Upper lobe of left lung (tissue), 6 donors: Measurements from ENCODE around the gene HDHD3. TPM values are rescaled to one million over a fixed set of nuclear protein-coding genes. Genes with fewer than 3 reads are reported as not detected.

Source experiments
- ATAC-seq, 2 donors: fragments of 200-7000 bp; cut with Tn5 transposase; one replicate each; pipeline ENCODE4 v1.9.1; 2022; ENCODE audit warnings: mild to moderate bottlenecking in 2 of 2, moderate library complexity in 2 of 2; ENCODE audit not compliant: low FRiP score in 2 of 2
- DNase-seq, 2 donors: peaks; one replicate each; pipeline ENCODE4 v3.0.0-alpha.2; 2019 to 2020
- H3K27ac ChIP-seq, 4 donors: fragments of 200-600 bp; sonication (generic); one replicate each; pipeline ENCODE4 v1.5.1; 2016 to 2019
- H3K27me3 ChIP-seq, 4 donors: fragments of 200-600 bp; sonication (generic); one replicate each; pipeline ENCODE4 v1.5.1; 2017 to 2019
- H3K36me3 ChIP-seq, 4 donors: fragments of 200-600 bp; sonication (generic); one replicate each; pipeline ENCODE4 v1.5.1; 2016 to 2019
- H3K4me1 ChIP-seq, 4 donors: fragments of 200-600 bp; sonication (generic); one replicate each; pipeline ENCODE4 v1.5.1; 2018 to 2019
- H3K4me3 ChIP-seq, 4 donors: fragments of 200-600 bp; sonication (generic); one replicate each; pipeline ENCODE4 v1.5.1; 2017 to 2019; ENCODE audit warnings: mild to moderate bottlenecking in 2 of 4, moderate library complexity in 1 of 4
- H3K9me3 ChIP-seq, 4 donors: fragments of 200-600 bp; sonication (generic); one replicate each; pipeline ENCODE4 v1.5.1; 2018 to 2019
- EP300 ChIP-seq, 4 donors: sonication (generic); formaldehyde crosslinking; IDR thresholded peaks; one replicate each; pipeline ENCODE4 v1.5.1; 2017; ENCODE audit warnings: antibody characterized with exemption in 4 of 4, control low read depth in 2 of 4
- POLR2A ChIP-seq, 4 donors: fragments of 450-650 bp; IDR thresholded peaks; one replicate each; pipeline ENCODE4 v1.5.1; 2016 to 2017; ENCODE audit warnings: antibody characterized with exemption in 4 of 4, mild to moderate bottlenecking in 2 of 4
- POLR2AphosphoS5 ChIP-seq, 2 donors: sonication (generic); formaldehyde crosslinking; IDR thresholded peaks; one replicate each; pipeline ENCODE4 v1.5.1; 2017; ENCODE audit warnings: antibody characterized with exemption in 2 of 2
- WGBS, 2 donors: methylation state at CpG; one replicate each; pipeline ENCODE4 v1.1.5; 2017 to 2018; 5-methylcytosine and 5-hydroxymethylcytosine counted together
- total RNA-seq, 6 donors: library from RNA; depleted of rRNA in 4 of 6; stranded (reverse); fragments of >200 nt in 4 of 6; gene quantifications; one replicate each; pipeline versions ENCODE4 v1.1.0 to v1.2.1, GENCODE V29; 2016 to 2021
- TF ChIP-seq, protein P1 (sequence below), 6 experiments: fragments of 450-650 bp in 4 of 6; fragments of 200-600 bp in 2 of 6; sonication (generic) in 2 of 6; IDR thresholded peaks; one replicate each; pipeline ENCODE4 v1.5.1; 2016 to 2019; ENCODE audit warnings: antibody characterized with exemption in 6 of 6
- donor health status: DM: no; HTN: no; CAD: no; lungs with moderate emphysema.
- donor health status: DM: no; HTN: yes; CAD: no; lungs with severe emphysema.

HDHD3 gene
- total RNA-seq, 6 donors from 2014 or later: 12.0 to 25.8 (median 19.6) TPM

DNA sequence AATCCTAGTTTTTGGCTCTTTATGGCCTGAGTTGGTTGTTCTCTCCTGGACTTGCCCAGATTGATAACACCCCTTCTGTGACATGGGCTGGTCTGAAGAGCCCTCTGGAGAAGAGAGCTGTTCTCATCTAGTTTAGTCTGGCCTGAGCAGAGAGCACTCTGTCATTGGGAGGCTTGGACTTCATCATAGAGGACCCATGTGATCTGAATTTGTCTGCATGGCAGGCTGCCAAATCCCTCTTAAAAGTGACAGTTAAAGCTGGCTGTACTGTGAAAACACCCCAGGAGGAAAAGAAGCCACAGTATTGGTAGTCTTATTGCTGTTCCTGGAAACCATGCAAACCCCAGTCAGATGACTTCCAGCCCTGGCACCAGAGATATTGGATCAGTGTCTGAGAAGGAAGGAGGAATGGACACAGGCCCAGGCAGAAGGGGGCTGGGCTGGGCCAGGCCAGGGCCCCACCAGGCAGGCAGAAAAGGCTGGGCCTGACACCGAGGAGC, 33.0 kb downstream of the HDHD3 start:
- ATAC-seq (peak; percentile 4 to 91), DNase-seq (peak; percentile 53 to 84)
- Histone ChIP-seq H3K4me3 (no peak overlapping the region), H3K27me3 (no peaks in the 10 kb centered on the region), H3K9me3 (no peaks in the 10 kb centered on the region), H3K36me3 (no peaks in the 10 kb centered on the region), H3K4me1 (peaks cover 8 to 21% (median 16%) of the 10 kb centered on the region in 4 donors), H3K27ac (peak overlapping the region; percentile 69 to 83 (median 72))
- 50 to 64% methylated on average over 1 of the region's 1 CpG for WGBS, 2 donors
- no peak for TF ChIP-seq POLR2A (IDR thresholded peaks at IDR 0.05)
- TF ChIP-seq, protein P1, sequence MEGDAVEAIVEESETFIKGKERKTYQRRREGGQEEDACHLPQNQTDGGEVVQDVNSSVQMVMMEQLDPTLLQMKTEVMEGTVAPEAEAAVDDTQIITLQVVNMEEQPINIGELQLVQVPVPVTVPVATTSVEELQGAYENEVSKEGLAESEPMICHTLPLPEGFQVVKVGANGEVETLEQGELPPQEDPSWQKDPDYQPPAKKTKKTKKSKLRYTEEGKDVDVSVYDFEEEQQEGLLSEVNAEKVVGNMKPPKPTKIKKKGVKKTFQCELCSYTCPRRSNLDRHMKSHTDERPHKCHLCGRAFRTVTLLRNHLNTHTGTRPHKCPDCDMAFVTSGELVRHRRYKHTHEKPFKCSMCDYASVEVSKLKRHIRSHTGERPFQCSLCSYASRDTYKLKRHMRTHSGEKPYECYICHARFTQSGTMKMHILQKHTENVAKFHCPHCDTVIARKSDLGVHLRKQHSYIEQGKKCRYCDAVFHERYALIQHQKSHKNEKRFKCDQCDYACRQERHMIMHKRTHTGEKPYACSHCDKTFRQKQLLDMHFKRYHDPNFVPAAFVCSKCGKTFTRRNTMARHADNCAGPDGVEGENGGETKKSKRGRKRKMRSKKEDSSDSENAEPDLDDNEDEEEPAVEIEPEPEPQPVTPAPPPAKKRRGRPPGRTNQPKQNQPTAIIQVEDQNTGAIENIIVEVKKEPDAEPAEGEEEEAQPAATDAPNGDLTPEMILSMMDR (IDR thresholded peaks at IDR 0.05): no peak
- no peak for TF ChIP-seq EP300 (IDR thresholded peaks at IDR 0.05)
- no peak for TF ChIP-seq POLR2AphosphoS5 (IDR thresholded peaks at IDR 0.05)

DNA sequence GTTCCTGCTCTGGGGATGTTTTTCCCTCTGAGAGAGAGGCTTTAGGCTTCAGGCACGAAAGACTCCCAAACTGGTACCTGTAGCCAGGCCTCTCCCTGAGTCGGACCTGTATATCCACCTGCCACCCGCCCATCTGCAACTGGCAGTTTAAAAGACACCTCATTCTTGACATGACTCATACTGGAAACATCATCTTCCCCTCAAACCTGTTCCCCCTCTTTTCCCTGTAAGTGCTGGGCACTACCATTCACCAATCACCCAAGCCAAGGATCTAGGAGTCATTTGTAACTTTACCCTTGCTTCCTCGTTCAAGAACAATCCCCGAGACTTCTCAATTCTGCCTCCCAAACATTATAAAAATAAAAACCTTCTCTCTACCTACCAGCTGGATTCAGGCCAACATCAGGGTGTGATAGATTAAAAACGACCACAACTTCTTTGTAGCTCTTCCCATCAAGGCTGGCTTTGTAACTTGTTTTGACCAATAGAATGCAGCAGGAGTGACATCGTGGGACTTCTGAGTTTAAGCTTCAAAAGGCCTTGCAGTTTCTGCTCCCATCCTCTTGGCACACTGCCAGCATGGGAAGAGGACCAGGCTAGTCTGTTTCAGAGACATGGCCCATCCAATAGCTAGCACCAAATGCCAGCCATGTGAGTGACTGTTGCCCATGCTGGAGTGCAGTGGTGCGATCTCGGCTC, 34.9 kb downstream of the HDHD3 start:
- no peak overlapping the region for H3K4me3 ChIP-seq
- TF ChIP-seq POLR2A (IDR thresholded peaks at IDR 0.05): no peak
- no peak for TF ChIP-seq EP300 (IDR thresholded peaks at IDR 0.05)
- no peak for TF ChIP-seq POLR2AphosphoS5 (IDR thresholded peaks at IDR 0.05)
- TF ChIP-seq, protein P1 (IDR thresholded peaks at IDR 0.05): no peak
- no peak overlapping the region for H3K27ac ChIP-seq
- peaks cover 8 to 21% (median 16%) of the 10 kb centered on the region in 4 donors for H3K4me1 ChIP-seq
- 71 to 75% methylated on average over 9 of the region's 9 CpGs for WGBS, 2 donors
- H3K36me3 ChIP-seq: no peaks in the 10 kb centered on the region
- no peaks in the 10 kb centered on the region for H3K27me3 ChIP-seq
- DNase-seq: no peak
- ATAC-seq: no peak
- H3K9me3 ChIP-seq: no peaks in the 10 kb centered on the region

DNA sequence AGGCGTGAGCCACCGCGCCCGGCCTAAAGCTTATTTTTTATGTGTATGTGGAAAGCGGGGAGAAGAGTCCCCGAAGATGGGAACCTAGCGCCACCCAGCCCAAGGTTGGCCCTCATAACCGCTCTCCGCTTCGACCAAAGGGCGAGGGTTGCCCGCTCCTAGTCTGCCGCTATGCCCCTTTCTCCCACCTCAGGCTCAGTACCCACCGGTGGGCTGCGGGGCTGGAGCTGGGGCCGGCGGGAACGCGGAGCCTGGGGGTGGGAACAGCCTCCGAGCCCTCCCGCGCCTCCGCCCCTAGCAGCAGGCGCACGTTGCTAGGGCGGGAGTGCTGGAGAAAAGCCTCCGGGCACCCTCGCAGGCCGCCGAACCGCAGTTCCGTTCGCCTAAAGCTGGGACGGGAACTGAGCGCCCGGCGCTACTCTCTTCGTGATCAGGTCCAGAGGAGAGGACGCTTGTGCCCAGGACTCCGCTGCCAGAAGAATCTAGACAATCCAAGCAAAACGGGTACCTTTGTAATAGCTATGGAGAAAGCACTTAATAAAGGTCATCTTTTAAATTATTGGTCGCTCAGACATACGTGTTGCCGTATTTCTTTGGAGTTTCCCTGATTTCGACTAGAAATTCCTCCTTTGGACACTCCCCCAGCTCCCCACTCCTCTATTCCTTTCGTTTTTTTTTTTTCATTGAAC, 36.6 kb downstream of the HDHD3 start, which contains the start of gene WDR31:
Gene WDR31, minus strand, starts transcription at position 265 of the 689 bp plus-strand sequence. CDS start 8,253 bp downstream, outside the sequence.
- ATAC-seq: peak; percentile 96 to 99
- Histone ChIP-seq H3K36me3 (no peaks in the 10 kb centered on the region), H3K27me3 (no peaks in the 10 kb centered on the region), H3K4me1 (peaks cover 8 to 21% (median 16%) of the 10 kb centered on the region in 4 donors), H3K4me3 (peak within 1 kb of the TSS; percentile 60 to 84 (median 76)), H3K9me3 (no peaks in the 10 kb centered on the region), H3K27ac (peak within 1 kb of the TSS; percentile 31 to 84 (median 64))
- peak; percentile 92 to 97 for DNase-seq
- WGBS, 2 donors: 1% methylated on average over 19 to 46 of the region's 46 CpGs
- TF ChIP-seq POLR2A (IDR thresholded peaks at IDR 0.05) (peak in 2 of 4 donors; percentile 32 to 65), EP300 (IDR thresholded peaks at IDR 0.05) (no peak), POLR2AphosphoS5 (IDR thresholded peaks at IDR 0.05) (peak; percentile 73 to 80)
- TF ChIP-seq, protein P1 (IDR thresholded peaks at IDR 0.05): peak in 1 of 6 experiments; percentile 32

DNA sequence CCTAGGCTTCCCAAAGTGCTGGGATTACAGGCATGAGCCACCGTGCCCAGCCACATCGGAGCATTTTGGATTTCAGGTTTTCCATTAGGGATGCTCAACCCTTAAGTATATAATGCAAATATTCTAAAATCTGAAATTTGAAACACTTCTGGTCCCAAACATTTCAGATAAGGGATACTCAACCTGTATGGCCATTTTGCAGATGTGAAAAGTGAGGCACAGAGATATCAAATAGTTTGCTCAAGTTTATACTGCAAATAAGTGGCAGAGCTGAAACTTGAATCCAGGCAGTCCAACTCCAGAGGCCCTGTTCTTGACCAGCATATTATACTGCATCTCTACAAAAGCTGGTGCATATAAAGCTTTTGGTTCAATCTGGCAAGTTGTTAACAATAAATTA, 39.1 kb downstream of the HDHD3 start:
- TF ChIP-seq POLR2A (IDR thresholded peaks at IDR 0.05): no peak
- TF ChIP-seq, protein P1 (IDR thresholded peaks at IDR 0.05): no peak
- TF ChIP-seq EP300 (IDR thresholded peaks at IDR 0.05): no peak
- TF ChIP-seq POLR2AphosphoS5 (IDR thresholded peaks at IDR 0.05): no peak
- ATAC-seq: no peak
- WGBS, 2 donors: 93 to 100% methylated on average over 2 of the region's 2 CpGs

More for the DNA sequence above, 39.1 kb downstream of the HDHD3 start:
- Histone ChIP-seq H3K4me1 (peaks cover 8 to 15% (median 12%) of the 10 kb centered on the region in 4 donors), H3K27ac (no peak overlapping the region), H3K9me3 (no peaks in the 10 kb centered on the region), H3K4me3 (no peak overlapping the region), H3K27me3 (no peaks in the 10 kb centered on the region), H3K36me3 (no peaks in the 10 kb centered on the region)
- DNase-seq: no peak
